ENCODE results near the gene RAB11A. TPM values are rescaled to one million over a fixed set of nuclear protein-coding genes. Genes with fewer than 3 reads are reported as not detected.

RAB11A gene
- polyA plus RNA-seq, 1 experiment: 165 TPM

DNA sequence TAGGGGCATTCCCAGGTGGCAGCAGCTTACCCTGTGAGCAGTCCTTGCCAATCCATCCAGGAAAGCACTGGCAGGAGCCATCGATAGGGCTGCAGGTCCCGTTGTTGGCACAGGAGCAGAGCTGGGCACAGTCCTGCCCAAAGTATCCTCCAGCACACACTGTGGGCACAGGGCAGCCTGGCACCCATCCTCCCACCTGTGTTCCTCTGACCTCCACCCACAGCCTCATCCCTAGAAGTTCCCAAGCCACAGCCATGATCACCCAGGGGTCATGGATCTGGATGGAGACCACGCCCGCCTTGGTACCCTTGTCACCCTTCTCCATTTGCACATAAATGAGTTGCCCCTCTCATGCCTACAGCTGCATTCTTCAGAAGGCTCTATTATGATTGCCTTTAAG, 48.6 kb downstream of the RAB11A start:
- no peaks in the 10 kb centered on the region for H3K27me3 ChIP-seq (ENCODE audit: control insufficient read depth, insufficient read depth, low read length)
- DNase-seq (ENCODE audit: low read depth): no peak
- ChIA-PET POLR2A (interaction anchor here (1.0 kb wide), 1 partner anchor 8 kb away, joined by 3 read pairs; no protein-coding TSS in a partner anchor), CTCF (interaction anchor here (1.6 to 3.5 kb wide), 3 partner anchors 14 to 25 kb away, joined by 4 to 13 read pairs (median 4); no protein-coding TSS in a partner anchor)
- H3K36me3 ChIP-seq (ENCODE audit: control insufficient read depth, insufficient read depth, low read length): peaks cover 2% of the 10 kb centered on the region; the same call in 1 of the 2 replicates
- TF ChIP-seq, protein P1, sequence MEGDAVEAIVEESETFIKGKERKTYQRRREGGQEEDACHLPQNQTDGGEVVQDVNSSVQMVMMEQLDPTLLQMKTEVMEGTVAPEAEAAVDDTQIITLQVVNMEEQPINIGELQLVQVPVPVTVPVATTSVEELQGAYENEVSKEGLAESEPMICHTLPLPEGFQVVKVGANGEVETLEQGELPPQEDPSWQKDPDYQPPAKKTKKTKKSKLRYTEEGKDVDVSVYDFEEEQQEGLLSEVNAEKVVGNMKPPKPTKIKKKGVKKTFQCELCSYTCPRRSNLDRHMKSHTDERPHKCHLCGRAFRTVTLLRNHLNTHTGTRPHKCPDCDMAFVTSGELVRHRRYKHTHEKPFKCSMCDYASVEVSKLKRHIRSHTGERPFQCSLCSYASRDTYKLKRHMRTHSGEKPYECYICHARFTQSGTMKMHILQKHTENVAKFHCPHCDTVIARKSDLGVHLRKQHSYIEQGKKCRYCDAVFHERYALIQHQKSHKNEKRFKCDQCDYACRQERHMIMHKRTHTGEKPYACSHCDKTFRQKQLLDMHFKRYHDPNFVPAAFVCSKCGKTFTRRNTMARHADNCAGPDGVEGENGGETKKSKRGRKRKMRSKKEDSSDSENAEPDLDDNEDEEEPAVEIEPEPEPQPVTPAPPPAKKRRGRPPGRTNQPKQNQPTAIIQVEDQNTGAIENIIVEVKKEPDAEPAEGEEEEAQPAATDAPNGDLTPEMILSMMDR (IDR thresholded peaks at IDR 0.05; ENCODE audit: insufficient read depth, low read depth, low read length): no peak
- H3K4me3 ChIP-seq (ENCODE audit: low read depth, low read length): no peak overlapping the region

DNA sequence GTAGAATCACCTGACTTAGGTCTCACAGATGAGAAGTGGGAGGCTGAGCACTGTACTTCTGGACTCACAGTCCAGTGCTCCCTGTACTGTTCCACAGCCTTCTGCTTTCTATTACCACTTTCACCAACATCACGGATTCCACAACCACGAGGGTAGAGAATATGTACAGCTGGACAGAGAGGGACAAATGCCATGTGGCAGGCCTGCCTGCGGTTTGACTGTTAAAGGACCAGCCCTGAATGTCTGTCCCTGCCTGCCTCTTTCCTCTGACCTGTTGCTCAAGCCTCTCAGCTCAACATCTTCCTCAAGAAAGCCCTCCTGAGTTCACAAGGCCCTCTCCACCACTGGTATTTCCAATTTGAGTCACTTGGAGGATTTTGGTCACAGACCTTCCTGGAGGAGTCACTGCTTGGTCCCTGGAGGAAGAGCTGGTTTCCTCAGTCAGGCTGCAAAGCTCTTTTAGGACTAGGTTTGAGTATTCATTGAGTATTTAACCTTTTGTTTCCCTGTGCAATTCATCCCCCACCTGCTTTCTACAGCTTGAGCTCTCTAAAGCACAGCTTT, 49.1 kb downstream of the RAB11A start:
- peaks cover 2% of the 10 kb centered on the region; the same call in 1 of the 2 replicates for H3K36me3 ChIP-seq (ENCODE audit: control insufficient read depth, insufficient read depth, low read length)
- POLR2A ChIA-PET: no interaction called here
- TF ChIP-seq, protein P1 (IDR thresholded peaks at IDR 0.05; ENCODE audit: insufficient read depth, low read depth, low read length): no peak
- H3K27me3 ChIP-seq (ENCODE audit: control insufficient read depth, insufficient read depth, low read length): no peaks in the 10 kb centered on the region
- CTCF ChIA-PET: interaction anchor here (3.5 kb wide), 1 partner anchor 21 kb away, joined by 13 read pairs; no protein-coding TSS in a partner anchor
- no peak overlapping the region for H3K4me3 ChIP-seq (ENCODE audit: low read depth, low read length)
- no peak for DNase-seq (ENCODE audit: low read depth)

DNA sequence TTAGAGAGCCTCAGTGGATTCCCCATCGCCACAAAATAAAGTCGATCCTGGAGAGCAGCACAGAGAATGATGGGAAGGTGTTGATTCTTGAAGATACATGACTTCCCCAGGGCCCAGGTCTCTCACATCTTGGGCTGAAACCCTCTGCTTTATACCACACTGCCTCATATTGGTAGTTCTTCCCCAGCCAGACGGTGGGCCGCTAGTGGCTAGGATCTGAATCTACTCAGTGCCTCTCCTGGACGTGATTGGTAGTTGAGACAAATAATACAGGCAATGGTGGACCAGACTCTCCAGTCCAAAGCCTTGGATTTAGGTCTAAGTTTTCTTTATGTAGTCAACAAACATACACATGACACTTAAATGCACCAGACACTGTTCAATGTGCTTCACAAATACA, 49.7 kb downstream of the RAB11A start:
- ChIA-PET CTCF (interaction anchor here (3.5 kb wide), 1 partner anchor 20 kb away, joined by 13 read pairs; no protein-coding TSS in a partner anchor), POLR2A (no interaction called here)

DNA sequence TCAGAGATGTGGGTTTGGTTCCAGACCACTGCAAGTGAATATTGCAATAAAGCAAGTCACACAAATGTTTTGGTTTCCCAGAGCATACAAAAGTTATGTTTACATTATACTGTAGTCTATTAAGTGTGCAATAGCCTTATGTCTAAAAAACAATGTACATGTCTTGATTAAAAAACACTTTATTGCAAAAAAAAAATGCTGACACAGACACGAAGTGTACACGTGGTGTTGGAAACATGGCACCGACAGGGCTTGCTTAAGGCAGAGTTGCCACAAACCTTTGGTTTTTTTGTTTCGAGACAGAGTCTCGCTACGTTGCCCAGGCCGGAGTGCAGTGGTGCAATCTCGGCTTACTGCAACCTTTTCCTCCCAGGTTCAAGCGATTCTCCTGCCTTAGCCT, 50.1 kb downstream of the RAB11A start:
- no peaks in the 10 kb centered on the region for H3K27me3 ChIP-seq (ENCODE audit: control insufficient read depth, insufficient read depth, low read length)
- ChIA-PET CTCF (no interaction called here), POLR2A (no interaction called here)
- TF ChIP-seq, protein P1 (IDR thresholded peaks at IDR 0.05; ENCODE audit: insufficient read depth, low read depth, low read length): no peak
- DNase-seq (ENCODE audit: low read depth): no peak
- H3K36me3 ChIP-seq (ENCODE audit: control insufficient read depth, insufficient read depth, low read length): no peaks in the 10 kb centered on the region
- H3K4me3 ChIP-seq (ENCODE audit: low read depth, low read length): no peak overlapping the region

More for the DNA sequence above, 49.7 kb downstream of the RAB11A start:
- Histone ChIP-seq H3K36me3 (ENCODE audit: control insufficient read depth, insufficient read depth, low read length) (no peaks in the 10 kb centered on the region), H3K4me3 (ENCODE audit: low read depth, low read length) (no peak overlapping the region), H3K27me3 (ENCODE audit: control insufficient read depth, insufficient read depth, low read length) (no peaks in the 10 kb centered on the region)
- TF ChIP-seq, protein P1 (IDR thresholded peaks at IDR 0.05; ENCODE audit: insufficient read depth, low read depth, low read length): no peak
- no peak for DNase-seq (ENCODE audit: low read depth)

DNA sequence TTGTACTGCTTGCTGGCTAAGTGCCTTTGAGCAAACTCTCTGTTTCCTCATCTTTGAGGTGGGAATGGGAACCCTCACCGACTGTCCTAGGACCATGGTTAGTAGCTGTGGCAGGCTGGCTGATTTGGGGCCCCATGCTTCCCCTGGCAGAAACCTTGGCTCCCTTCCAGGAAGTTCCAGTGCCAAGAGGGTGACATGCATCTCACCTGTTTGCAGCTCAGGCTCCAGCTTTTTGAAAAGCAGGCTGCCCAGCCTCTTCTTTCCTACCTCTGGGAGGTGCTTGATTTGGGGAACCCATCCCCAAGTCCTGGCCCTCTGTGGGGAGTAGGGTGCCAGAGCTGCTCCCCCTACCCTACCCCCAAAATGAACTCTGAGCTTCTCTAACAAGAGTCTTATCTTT, 50.8 kb downstream of the RAB11A start:
- ChIA-PET POLR2A (no interaction called here), CTCF (interaction anchor here (2.2 kb wide), 1 partner anchor 17 kb away, joined by 6 read pairs; no protein-coding TSS in a partner anchor)
- TF ChIP-seq, protein P1 (IDR thresholded peaks at IDR 0.05; ENCODE audit: insufficient read depth, low read depth, low read length): no peak
- Histone ChIP-seq H3K27me3 (ENCODE audit: control insufficient read depth, insufficient read depth, low read length) (no peaks in the 10 kb centered on the region), H3K4me3 (ENCODE audit: low read depth, low read length) (no peak overlapping the region), H3K36me3 (ENCODE audit: control insufficient read depth, insufficient read depth, low read length) (no peaks in the 10 kb centered on the region)
- DNase-seq (ENCODE audit: low read depth): no peak
